HG02870 (cell line): Measurements from ENCODE around the gene SH3BP1.
A peak's percentile ranks its signal among the peaks of the same experiment; 100 is the strongest.
"Not testable (repeated sequence)": the region's sequence is repeated elsewhere in the genome, so short reads cannot be mapped to it uniquely, and the experiment has no call there.

ENCODE experiments used
- ATAC-seq: cut with Tn5 transposase; IDR thresholded peaks from one replicate; pipeline ENCODE4 v1.9.1; 2021; ENCODE audit warnings: mild to moderate bottlenecking, moderate library complexity; ENCODE audit not compliant: unreplicated experiment

The SH3BP1 gene, protein sequence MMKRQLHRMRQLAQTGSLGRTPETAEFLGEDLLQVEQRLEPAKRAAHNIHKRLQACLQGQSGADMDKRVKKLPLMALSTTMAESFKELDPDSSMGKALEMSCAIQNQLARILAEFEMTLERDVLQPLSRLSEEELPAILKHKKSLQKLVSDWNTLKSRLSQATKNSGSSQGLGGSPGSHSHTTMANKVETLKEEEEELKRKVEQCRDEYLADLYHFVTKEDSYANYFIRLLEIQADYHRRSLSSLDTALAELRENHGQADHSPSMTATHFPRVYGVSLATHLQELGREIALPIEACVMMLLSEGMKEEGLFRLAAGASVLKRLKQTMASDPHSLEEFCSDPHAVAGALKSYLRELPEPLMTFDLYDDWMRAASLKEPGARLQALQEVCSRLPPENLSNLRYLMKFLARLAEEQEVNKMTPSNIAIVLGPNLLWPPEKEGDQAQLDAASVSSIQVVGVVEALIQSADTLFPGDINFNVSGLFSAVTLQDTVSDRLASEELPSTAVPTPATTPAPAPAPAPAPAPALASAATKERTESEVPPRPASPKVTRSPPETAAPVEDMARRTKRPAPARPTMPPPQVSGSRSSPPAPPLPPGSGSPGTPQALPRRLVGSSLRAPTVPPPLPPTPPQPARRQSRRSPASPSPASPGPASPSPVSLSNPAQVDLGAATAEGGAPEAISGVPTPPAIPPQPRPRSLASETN

DNA sequence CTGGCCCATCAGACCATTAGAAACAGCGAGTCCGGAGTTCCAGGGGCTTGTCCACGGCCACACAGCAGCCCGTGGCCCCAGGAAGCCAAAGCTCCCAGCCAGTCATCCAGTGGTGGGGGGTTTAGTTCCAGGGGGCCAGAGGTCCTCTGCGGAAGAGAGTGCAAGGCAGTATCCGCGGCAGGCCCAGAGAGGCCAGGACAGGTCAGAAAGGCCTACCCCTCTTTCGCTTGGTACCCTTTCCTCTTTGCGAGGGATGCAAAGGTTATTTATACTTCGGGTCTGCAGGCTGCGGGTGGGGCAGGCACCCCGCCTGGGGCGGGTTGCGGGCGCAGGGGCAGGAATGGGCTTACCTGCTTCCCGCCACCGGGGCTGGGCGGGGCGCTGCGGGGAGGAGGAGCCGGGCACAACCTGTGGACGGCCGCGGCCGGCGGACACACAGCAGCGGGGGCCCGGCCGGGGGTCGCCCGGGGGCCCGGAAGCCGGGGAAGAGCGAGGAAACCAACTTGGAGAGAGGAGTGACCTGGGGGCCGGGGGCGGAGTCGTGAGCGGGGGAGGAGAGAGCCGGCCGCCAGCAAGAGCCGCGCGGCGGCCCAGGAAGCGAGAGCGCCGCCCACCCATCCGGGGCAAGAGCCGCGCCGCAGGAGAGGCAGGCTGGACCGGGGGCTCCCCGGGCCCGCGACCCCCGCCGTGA lies at the start of gene SH3BP1:
TSS of gene SH3BP1 (plus strand) at position 600 of the 691 bp plus-strand sequence. CDS start 119 bp downstream, outside the sequence.
- no peak for ATAC-seq

DNA sequence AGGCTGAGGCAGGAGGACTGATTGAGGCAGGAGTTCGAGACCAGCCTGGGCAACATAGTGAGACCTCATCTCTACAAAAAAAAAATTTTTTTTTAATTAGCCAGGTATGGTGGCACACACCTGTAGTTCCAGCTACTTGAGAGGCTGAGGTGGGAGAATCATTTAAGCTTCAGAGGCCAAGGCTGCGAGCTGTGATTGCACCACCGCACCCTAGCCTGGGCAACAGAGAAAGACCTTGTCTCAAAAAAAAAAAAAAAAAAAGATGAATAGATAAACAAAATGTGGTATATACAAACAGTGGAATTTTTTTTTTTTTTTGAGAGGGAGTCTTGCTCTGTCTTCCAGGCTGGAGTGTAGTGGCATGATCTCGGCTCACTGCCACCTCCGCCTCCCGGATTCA lies 48.4 kb upstream of the SH3BP1 start:
- ATAC-seq: not testable (repeated sequence)

DNA sequence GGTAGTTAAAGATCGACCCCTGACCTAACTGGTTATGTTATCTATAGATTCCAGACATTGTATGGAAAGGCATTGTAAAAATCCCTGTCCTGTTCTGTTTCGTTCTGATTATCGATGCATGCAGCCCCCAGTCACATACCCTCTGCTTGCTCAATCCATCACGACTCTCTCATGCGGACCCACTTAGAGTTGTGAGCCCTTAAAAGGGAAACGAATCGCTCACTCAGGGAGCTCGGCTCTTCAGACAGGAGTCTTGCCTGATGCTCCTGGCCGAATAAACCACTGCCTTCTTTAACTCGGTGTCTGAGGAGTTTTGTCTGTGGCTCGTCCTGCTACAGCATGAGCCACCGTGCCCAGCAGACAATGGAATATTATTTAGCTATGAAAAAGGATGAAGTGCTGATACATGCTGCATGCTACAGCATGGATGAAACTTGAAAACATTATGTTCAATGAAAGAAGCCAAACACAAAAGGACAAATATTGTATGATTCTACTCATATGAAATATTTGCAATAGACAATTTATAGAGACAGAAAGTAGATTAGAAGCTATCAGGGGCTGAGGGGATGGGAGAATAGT lies 47.6 kb upstream of the SH3BP1 start:
- ATAC-seq: no peak

DNA sequence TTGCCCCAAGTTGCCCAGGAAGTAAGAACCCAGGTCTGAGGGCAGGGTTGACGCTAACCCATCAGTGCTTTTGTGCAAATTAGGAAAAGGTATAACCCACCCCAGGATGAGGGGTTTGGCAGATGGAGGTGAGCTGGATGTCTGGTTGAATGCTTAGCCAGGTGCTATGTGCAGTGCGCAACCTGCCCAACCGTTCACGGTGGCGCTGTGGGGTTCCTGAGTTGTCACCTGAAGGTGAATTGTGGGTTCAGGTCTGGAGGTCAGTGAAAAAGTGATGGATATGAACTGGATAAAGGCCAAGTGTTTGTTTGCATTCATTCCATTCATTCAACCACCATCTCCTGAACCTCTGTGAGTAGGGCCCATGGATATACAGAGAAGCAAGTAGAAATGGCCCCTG lies 45.2 kb upstream of the SH3BP1 start:
- ATAC-seq: no peak

DNA sequence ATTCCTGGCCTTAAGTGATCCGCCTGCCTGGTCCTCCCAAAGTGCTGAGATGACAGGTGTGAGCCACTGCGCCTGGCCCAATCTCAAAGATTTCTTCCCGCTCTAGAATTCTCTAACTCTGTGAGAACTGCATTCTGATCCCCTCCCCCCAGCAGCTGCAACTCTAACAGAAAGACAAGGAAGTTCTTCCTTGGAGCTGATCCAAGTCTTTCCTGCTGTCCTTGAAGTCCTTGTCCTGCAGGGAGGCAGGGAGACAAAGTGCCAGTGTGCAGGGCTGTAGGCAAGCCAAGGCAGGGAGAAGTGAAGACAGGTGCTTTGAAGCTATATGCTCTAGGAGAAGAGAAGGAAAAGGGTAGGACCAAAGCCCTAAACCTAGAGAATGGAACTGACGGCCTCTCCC lies 40.3 kb upstream of the SH3BP1 start:
- no peak for ATAC-seq

DNA sequence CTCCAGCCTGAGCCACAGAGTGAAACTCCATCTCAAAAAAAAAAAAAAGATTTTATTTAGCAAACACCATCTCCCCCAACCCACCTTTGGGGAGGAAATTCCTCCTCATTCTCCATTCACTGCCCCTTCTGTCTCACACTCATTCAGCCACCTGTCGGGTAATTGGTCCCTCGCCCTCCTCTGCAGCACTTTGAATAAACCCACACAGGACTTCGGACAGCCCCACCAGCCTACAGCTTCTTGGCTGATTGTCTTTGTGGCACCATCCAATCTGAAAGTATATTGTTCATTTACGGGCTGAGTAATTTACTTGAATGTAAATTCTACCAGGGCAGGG lies 38.3 kb upstream of the SH3BP1 start:
- ATAC-seq: no peak

DNA sequence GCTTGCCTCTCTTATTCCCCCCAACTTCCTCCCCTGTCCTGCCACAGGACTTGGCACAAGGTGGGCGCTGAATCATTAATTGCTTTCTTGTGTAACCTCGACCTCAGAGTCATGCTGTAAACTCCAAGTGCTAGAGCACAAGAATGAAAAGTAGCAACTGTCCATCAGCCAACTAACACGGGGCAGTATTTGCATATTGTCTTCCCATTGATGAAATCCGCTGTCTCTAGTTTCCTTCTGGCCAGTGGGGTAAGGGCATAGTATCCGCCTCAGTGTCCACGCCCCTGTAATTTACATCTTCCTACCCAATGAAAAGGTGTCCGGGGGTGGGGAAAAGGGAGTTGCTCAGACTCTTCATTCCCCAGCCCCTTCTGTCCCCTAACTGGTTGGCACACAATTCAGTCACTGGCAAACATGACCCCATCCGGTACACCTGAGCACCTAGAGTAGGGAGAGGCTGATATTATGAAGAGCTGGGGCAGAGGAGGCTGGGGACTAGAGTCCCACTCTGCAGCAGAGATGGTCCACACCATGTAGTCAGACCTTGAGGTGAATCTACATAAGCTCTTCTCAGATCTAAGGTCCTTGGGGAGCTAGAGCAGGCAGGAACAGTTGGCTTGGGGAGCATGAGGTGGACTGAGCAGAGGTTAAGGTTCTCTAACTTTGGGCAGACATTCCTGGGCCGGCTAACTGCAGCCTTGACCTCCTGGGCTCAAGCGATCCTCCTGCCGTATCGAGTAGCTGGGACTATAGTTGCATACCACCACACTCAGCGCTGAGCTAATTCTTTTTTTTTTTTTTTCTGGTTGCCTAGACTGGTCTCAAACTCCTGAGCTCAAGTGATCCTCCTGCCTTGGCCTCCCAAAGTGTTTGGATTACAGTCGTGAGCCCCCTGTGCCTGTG lies 37.7 kb upstream of the SH3BP1 start:
- no peak for ATAC-seq

DNA sequence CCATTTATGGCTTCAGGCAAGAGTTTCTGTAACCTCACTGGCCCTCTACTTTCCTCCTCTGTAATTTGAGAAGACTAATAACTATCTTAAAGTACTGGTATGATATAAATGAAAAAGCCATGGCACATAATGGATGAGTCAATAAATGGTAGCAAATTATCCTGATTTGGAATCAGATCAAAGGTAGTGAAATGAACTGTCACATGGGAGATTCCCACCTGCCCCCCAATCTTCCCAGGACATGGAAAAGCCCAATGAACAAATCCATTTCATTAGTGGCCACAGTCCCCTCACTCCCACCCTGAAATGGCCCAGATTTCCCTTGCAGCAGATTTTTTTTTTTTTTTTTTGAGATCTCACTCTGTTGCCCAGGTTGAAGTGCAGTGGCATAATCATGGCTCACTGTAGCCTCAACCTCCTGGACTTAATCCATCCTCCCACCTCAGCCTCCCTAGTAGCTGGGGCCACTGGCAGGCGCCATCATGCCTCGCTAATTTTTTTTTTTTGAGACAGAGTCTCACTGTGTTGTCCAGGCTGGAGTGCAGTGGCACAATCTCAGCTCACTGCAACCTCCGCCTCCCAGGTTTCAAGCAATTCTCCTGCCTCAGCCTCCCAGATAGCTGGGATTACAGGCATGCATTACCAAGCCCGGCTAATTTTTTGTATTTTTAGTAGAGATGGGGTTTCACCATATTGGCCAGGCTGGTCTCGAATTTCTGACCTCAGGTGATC lies 36.8 kb upstream of the SH3BP1 start:
- not testable (repeated sequence) for ATAC-seq

DNA sequence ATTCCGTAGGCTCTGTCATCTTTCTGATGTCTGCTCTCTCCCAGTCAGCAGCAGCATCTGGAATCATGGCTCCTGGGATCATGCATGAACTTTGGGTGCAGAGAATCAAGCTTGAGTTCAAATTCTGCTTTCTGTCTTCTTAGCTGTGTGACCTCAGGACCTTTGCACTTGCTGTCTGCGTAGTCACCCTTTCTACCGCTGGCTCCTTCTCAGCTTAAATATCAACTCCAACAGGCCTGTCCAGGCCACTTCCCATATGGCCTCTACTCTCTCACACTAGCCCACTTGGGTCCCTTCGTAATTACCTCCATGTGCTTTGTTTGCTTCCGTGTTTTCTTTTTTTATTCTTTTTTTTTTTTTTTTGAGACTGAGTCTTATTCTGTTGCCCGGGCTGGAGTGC lies 35.4 kb upstream of the SH3BP1 start:
- ATAC-seq: no peak

DNA sequence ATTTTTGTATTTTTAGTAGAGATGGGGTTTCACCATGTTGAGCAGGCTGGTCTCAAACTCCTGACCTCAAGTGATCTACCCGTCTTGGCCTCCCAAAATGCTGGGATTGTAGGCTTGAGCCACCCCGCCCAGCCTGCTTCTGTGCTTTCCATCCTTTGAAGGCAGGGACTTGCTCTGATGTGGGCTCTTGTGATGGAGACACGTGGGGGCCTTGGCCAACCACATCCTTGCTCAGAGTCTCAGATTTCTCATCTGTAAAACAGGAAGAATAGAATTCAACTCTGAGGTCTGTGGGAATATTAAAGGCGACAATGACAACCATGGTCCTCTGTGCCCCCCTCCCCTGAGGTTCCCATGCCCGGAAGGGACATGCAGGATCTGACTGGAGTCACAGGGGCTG lies 34.6 kb upstream of the SH3BP1 start:
- ATAC-seq: no peak

DNA sequence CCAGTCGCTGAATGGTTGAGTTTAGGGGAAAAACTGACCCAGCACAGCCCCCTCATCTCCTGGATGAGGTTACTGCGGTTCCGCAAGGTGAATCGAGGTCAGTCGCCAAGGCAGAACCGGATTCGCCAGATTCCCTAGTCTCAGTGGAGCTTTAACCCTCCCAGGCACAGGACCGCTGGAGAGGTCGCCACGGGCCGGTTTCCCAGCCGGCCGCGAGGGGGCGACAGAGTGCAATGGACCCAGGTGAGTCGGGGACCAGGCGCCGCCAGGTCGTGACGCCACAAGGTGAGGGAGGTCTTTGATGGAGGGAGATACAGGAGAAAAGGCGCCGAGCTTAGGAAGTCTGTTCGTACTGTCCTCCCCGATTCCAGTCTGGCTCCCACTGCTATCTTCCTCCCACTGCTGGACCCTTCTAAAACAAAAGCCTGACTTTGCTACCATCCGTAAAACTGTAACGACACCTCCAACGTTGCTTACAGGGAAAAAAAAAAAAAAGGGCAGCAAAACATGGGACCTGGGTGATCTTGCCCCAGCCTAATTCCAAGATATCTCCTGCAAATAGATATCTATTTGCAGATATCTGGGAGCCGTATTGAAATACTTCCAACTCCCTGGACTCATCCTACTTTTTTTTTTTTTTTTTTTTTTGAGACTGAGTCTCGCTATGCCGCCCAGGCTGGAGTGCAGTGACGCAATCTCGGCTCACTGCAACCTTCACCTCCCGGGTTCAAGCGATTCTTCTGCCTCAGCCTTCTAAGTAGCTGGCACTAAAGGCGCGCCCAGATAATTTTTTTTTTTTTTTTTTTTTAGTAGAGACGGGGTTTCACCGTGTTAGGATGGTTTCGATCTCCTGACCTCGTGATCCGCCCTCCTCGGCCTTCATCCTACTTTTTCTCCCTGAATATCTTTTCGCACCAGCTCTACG lies 32.2 kb upstream of the SH3BP1 start:
- no peak for ATAC-seq

DNA sequence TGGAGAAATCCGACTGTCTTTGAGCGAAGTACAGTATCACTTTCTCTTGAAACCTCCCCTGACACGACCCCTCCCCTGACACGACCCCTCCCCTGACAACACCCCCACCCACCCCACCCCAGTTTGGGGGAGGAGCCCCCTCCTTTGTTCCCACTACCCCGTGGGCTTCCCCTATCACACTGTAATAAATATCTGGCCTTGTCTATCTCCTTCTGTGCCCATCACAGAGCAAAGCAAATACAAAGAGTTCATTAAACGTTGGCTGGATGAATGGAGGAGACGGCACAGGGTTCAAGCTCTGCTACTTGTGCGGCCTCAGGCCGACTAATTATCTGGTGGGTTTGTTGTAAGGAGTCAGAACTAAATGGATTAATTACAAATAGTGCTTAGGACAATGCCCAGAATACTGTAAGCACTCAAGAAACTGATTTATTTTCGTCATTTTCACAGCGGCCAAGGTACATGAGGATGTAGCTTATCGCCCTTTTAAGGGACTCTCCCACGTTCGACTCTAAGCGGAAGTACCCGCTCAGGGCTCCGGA lies 31.5 kb upstream of the SH3BP1 start:
- no peak for ATAC-seq

DNA sequence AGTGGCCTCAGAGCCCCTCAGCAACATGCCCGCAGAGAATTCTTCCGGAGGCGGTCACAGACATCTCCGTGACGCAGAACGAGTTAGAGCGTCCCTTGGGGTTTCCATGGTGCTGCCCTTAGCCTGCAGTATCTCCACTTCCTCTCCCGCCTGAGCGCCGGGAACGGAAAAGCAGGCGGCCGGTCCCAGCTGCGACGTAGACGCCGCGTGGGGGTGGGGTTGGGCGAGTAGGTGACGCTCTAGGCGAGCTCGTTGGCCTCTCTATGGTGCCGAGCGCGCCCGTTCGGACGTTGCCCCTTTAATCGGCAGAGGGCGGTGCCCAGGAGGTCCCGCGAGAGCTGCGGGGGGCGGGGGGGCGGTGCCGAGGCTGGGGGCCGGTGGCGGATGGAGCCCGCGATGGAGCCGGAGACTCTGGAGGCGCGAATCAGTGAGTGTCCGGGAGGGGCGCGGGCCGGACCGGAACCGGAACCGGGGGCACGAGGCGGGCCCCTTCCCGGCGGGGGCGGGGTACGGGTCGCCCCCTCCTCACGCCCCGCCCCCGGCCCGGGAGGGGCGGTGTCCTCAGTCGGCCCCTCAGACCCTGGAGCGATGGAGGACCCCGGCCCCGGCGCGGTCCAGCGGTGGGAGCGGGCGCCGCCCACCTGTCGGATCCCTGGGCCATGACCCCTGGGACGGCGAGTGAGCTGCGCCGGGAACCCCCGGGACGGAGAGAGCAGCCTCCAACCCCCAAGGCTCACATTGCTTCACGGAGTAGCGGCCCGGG lies 30.8 kb upstream of the SH3BP1 start, which contains the start of gene GGA1:
TSS of gene GGA1 (plus strand) at position 358 of the 763 bp plus-strand sequence. CDS start at position 385, 27 bp downstream.
- peak; percentile 71 for ATAC-seq

DNA sequence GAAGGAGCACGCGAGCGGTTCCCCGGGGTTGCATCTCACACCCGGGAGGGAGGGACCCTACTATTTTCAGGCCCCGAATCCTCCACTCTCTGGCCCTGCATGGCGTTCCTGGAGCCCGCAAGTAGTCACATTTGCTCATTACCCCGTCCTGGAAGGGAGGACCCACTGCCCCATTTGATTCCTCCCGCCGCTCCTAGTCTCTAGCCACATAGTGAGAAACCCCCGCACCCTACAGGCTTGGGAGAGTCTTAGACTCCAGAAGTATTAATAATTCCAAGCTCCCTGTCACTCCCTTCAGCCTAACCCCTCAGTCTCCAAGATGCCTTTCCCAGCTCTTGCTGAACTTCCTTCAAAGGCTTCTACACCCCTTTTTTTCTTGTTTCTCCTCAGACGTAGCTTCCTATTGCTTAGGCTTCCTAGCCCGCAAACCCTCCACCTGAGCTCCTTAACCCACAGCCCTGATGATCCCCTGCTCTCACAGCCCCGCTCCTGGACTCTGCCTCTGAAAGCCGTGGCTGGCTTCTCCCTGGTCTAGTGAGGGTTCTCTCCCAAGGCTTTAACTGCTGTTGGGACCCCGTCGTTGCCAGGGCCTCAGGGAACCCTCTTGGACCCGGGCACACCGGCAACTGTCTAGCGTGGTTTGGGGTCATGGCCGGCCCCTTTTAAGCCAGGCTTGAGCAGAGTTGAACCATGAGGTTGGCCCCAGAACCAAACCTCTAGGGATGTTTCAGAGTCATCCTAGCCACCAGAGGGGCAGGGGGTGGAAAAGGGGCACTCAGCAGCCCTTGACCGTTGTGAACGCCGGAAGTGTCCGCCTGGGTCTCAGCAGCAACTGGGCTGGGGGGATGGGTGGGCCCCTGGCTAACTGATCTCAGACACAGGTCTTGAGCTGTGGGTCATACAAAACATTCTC lies 30.0 kb upstream of the SH3BP1 start:
- no peak for ATAC-seq

DNA sequence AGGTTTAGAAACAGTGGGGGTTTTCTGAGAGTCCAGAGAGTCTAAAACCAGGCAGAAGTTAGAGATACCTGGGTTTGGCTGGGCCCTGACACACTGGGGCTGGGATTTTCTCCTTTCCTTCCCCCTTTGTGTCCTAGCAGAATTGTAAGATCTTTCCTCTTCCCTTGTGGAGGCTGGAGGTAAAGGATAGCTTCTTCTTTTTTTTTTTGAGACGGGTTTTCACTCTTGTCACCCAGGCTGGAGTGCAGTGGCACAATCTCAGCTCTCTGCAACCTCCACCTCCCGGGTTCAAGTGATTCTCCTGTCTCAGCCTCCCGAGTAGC lies 29.4 kb upstream of the SH3BP1 start:
- ATAC-seq: not testable (repeated sequence)

DNA sequence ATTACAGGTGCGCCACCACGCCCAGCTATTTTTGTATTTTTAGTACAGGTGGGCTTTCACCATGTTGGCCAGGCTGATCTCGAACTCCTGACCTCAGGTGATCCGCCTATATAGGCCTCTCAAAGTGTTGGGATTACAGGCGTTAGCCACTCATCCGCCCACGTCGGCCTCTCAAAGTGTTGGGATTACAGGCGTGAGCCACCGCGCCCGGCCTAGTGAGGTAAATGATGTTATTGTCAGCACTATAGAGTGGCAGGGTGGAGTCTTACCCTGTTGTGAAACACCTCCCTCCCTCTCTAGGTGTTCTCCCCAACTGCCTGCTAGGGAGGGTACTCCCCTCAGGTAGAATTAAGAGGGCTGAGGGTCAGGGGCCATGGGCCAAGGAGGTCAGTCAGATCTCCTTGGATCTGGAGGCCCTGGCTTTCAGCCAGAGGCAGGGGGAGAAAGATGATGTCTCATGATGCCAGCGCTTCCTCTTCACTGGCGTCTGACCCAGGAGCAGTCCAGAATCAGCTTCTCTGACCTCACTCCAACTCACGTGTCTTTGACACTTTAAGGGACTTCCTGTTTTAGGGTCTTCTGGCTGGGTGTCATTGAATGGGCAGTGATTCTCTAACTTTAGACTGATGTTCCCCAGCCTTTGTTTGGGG lies 28.9 kb upstream of the SH3BP1 start:
- no peak for ATAC-seq
